Rectal smooth muscle tissue (tissue), 1 donor: ENCODE measurements around the gene SLC22A3.

Source experiments
- H3K27ac ChIP-seq: one replicate; pipeline ENCODE4 v1.7.0; 2013; ENCODE audit warnings: low read depth, low read length, inconsistent platforms
- H3K27me3 ChIP-seq: one replicate; pipeline ENCODE4 v1.7.0; 2013; ENCODE audit warnings: low read length; ENCODE audit not compliant: control insufficient read depth, insufficient read depth
- H3K36me3 ChIP-seq: one replicate; pipeline ENCODE4 v1.7.0; 2013; ENCODE audit warnings: low read length; ENCODE audit not compliant: control insufficient read depth, insufficient read depth
- H3K4me1 ChIP-seq: one replicate; pipeline ENCODE4 v1.7.0; 2013; ENCODE audit warnings: low read length; ENCODE audit not compliant: control insufficient read depth, insufficient read depth
- H3K4me3 ChIP-seq: one replicate; pipeline ENCODE4 v1.7.0; 2013; ENCODE audit warnings: low read length
- H3K9ac ChIP-seq: one replicate; pipeline ENCODE4 v1.7.0; 2013; ENCODE audit warnings: low read length

Gene SLC22A3

DNA sequence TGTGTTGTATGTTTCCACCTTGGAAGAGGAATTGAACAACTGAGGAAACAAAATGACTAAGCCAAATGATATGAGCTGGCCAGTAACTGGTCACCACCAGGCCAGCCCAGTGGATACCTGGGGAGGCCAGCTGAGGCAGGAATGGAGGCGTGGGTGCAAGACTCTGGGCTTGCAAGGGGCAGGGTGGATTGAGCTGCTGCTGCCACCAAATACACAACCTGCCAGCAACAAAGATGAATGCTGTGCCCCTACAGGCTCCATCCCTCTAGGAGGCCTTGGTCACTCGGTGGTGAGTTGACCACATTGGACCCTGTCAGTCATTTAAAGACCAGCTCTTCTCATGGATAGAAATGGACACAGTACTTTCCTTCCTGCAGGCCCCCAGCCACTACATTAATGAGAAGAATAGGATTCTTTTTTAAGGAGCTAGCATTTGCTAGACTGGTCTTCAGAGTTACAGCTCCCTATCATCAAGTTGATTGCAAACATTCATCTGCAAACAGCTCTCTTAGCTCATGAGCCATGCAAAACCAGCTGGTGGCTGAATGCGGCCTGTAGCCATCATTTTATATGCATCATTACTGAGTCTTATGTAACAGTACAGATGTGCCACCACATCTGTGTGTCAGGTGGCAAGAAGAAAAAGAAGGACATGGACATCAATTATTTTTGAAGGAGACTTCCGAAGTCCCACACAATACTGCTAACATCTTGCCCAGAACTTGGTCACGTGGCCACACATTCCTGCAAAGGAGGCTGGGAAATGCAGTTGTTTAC, 26.3 kb upstream of the SLC22A3 start:
- Histone ChIP-seq H3K9ac (no peak overlapping the region), H3K27me3 (no peaks in the 10 kb centered on the region), H3K4me3 (no peak overlapping the region), H3K27ac (no peak overlapping the region), H3K36me3 (no peaks in the 10 kb centered on the region), H3K4me1 (no peaks in the 10 kb centered on the region)

DNA sequence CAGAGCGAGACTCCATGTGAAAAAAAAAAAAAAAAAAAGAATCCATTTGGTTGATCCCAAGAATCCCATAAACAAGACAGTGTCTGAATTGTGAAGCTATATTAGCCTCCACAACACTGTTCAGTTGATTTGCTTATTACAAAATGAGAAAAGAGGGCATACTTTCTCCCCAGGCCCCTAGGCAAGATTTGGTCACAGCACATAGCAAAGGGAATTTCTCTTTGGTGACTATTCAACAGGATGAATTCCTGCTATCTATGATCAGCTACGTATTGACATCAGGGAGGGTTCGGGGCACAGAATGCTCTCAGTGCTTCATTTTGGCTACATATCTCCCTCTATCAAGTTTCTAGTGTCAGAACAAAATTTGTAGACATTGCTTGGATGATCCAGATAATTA, 20.2 kb upstream of the SLC22A3 start:
- no peak overlapping the region for H3K9ac ChIP-seq
- no peak overlapping the region for H3K27ac ChIP-seq
- H3K4me1 ChIP-seq: no peaks in the 10 kb centered on the region
- no peaks in the 10 kb centered on the region for H3K27me3 ChIP-seq
- H3K36me3 ChIP-seq: no peaks in the 10 kb centered on the region
- H3K4me3 ChIP-seq: no peak overlapping the region

DNA sequence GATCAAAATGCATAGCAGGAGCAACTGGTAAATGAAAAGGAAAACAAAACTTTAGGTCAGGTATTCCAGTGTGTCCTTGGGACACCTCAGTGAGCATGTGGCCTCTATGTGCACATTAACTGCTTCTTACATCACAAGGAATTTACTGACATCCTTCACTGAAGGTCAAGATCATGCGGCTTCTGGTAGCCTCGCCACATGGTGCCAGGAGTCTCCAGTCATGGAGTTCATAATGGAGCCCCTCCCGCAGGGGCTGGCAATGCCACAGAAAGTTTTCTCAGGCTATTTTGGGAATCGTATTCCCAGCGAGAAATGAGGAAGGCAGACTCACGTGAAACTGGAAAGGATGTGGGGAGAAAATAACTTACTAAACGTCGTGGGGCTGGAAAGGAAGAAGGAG, 19.7 kb upstream of the SLC22A3 start:
- no peak overlapping the region for H3K27ac ChIP-seq
- no peak overlapping the region for H3K4me3 ChIP-seq
- no peaks in the 10 kb centered on the region for H3K36me3 ChIP-seq
- H3K27me3 ChIP-seq: no peaks in the 10 kb centered on the region
- H3K9ac ChIP-seq: no peak overlapping the region
- no peaks in the 10 kb centered on the region for H3K4me1 ChIP-seq

DNA sequence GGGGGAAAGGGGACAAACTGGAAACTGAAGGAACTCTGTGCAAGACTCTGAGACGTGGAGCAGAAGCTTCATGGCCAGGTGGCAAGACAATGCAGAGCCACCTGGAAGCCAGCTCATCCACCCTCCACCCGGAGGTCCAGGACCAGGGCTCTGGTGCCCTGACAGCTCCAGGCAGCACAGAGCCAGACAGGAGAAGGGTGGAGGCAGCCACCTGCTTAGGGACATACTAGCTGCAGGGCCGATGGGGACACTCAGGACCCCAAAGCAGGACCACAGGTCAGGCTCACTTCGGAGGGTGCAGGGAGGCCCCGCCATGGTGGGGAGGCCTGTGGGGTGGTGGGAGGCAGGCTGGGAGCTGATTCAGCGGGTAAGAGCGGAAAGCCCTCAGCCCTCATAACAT, 19.0 kb upstream of the SLC22A3 start:
- no peaks in the 10 kb centered on the region for H3K36me3 ChIP-seq
- no peak overlapping the region for H3K9ac ChIP-seq
- no peaks in the 10 kb centered on the region for H3K27me3 ChIP-seq
- H3K27ac ChIP-seq: no peak overlapping the region
- H3K4me3 ChIP-seq: no peak overlapping the region
- H3K4me1 ChIP-seq: no peaks in the 10 kb centered on the region

DNA sequence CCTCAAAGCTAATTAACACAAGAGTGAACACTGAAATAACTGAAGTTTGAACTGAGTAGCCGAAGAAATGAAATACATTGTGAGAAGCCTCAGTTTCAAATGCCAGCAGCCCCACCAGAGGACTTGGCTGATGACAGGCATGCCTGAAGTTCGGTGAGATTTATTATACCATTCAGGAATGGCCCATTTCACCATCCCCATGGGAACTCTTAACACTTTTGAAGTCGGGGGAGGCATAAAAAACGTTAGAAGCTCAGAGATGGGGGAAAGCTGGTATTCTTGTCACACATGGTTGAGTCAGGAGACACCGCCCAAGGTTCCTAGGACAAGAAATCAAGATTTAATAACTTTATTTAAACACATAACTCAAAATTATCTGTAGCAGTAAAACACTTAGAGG, 17.6 kb upstream of the SLC22A3 start:
- Histone ChIP-seq H3K27me3 (no peaks in the 10 kb centered on the region), H3K4me3 (no peak overlapping the region), H3K36me3 (no peaks in the 10 kb centered on the region), H3K9ac (no peak overlapping the region), H3K4me1 (no peaks in the 10 kb centered on the region), H3K27ac (no peak overlapping the region)

DNA sequence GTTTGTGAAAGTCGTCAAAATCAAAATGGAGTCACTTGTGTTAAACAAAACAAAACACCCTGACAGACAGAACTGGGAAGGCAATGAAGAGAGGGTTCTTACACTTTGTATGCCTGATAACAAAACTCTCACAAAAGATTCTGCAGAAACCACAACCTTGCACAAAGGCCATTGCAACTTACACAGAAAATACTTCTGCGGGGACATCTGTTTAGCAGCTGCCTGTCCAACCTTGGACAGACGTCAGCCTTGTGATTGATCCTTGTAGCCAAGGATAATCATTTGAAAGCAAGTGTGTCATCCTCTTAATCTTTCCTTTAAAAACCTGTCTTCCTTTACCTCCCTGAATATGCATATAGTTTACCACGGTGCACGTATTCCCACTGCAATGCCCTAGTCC, 17.0 kb upstream of the SLC22A3 start:
- H3K9ac ChIP-seq: no peak overlapping the region
- no peak overlapping the region for H3K27ac ChIP-seq
- H3K36me3 ChIP-seq: no peaks in the 10 kb centered on the region
- H3K4me3 ChIP-seq: no peak overlapping the region
- no peaks in the 10 kb centered on the region for H3K27me3 ChIP-seq
- no peaks in the 10 kb centered on the region for H3K4me1 ChIP-seq

DNA sequence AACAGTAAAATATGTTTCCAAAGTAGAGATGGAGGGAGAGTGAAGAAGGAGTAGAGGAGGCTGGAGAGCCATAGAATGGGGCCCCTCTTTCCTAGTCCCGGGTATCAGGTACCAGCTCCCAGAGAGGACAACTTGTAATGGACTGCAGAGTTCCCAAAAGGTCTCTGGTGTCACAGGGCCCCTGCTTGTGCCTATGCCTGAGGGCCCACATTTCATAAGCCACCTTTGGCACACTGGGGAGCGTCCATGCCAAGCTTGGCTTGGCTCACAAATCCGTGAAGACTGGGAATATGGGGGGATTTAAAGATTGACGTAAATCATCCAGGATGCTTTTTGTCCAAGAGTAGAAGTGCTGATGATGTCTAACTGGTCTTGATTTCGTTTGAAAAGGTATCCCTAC, 16.4 kb upstream of the SLC22A3 start:
- no peak overlapping the region for H3K9ac ChIP-seq
- H3K27me3 ChIP-seq: no peaks in the 10 kb centered on the region
- no peaks in the 10 kb centered on the region for H3K4me1 ChIP-seq
- H3K4me3 ChIP-seq: no peak overlapping the region
- H3K36me3 ChIP-seq: no peaks in the 10 kb centered on the region
- H3K27ac ChIP-seq: no peak overlapping the region

DNA sequence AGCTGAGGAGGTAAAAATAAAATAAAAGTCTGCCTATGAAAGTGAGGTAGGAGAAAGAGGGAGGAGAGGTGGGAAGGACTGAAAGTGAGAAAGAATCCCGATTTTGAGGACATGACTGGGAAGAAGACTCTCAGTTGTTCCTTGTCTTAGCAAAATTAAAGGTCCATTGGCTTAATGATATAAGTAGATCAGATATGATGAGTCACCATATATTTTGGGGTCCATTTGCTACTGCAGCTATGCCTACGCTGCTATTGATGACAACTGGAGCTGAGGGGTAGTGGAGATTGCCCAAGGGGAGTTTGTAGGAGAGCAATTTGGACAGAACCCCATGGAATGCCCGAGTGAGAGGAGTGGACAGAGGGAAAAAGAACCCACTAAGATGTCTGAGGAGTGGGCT, 15.1 kb upstream of the SLC22A3 start:
- Histone ChIP-seq H3K4me1 (no peaks in the 10 kb centered on the region), H3K36me3 (no peaks in the 10 kb centered on the region), H3K27me3 (peaks cover 2% of the 10 kb centered on the region), H3K9ac (no peak overlapping the region), H3K27ac (no peak overlapping the region), H3K4me3 (no peak overlapping the region)

DNA sequence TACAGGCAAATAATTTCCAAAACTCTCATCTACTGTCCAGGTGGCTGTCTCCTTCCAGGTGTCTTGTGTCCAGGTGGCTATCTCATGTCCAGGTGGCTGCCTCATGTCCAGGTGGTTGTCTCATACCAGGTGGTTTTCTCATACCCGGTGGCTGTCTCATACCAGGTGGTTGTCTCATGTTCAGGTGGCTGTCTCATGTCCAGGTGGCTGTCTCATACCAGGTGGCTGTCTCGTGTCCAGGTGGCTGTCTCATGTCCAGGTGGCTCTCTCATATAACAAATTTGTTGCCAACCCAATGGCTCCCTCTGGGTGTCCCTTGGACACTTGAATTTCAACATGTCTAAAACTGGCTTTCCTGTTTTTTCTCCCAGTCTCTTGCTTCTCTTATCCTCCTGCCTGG, 14.3 kb upstream of the SLC22A3 start:
- Histone ChIP-seq H3K4me1 (no peaks in the 10 kb centered on the region), H3K4me3 (no peak overlapping the region), H3K27ac (no peak overlapping the region), H3K9ac (no peak overlapping the region), H3K36me3 (no peaks in the 10 kb centered on the region), H3K27me3 (peaks cover 2% of the 10 kb centered on the region)

DNA sequence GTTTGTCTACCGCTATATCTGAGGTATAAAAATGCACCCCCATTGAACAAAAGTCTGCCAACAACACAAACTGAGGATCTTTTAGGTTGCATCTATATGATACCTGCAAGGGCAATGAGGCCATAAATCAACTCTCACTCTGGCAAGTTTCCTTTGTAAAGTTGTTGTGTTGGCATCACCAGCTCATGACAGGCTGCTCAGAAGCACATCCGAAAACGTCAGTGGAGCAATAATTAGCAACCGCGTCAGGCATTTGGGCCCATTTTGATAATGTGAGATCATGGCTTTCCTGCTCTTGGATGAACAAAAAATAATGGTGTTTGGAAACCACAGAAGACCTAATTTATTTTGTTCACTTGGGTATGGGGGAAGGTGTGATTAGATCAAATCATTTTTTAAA, 12.0 kb upstream of the SLC22A3 start:
- Histone ChIP-seq H3K9ac (no peak overlapping the region), H3K27ac (no peak overlapping the region), H3K4me1 (no peaks in the 10 kb centered on the region), H3K36me3 (no peaks in the 10 kb centered on the region), H3K27me3 (peaks cover 2% of the 10 kb centered on the region), H3K4me3 (no peak overlapping the region)

DNA sequence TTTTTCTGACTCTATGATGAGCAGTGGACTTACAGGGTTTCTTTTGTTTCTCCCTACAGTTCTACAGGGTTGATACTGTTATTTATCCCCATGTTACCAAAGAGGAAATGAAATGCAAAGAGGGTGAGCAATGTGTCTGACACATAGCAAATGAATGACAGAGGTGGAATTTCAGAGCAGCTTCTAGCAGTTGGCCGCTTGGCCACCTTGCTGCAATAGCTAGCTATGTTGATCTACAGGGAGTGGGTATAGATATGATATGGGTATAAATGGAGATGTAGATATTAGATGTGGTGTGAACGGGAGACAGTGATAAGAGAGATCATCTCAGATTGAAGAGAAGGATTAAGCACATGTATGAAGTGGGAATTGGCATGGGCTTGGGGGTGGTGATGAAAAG, 10.9 kb upstream of the SLC22A3 start:
- Histone ChIP-seq H3K4me3 (no peak overlapping the region), H3K27ac (no peak overlapping the region), H3K4me1 (no peaks in the 10 kb centered on the region), H3K36me3 (no peaks in the 10 kb centered on the region), H3K9ac (no peak overlapping the region), H3K27me3 (peaks cover 2% of the 10 kb centered on the region)

DNA sequence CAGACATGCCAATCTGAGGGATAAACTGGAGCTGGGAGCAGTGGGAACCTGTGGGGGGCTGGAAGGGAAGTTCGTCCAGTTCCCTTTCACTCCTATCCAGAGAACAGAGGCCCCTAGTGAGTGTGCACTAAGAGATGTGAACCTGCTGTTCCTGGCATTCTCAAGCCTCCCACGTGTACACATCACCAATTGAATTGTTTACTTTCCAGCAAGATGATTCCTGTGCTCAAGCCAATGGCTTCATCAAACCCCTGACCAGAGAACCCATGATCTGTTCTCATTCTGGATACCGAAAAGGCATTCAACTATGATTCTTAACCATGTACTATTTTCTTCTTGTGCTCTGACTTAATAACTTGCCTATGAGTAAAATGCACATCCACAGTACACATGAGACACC, 10.2 kb upstream of the SLC22A3 start:
- Histone ChIP-seq H3K9ac (no peak overlapping the region), H3K4me3 (no peak overlapping the region), H3K27me3 (peaks cover 2% of the 10 kb centered on the region), H3K36me3 (no peaks in the 10 kb centered on the region), H3K4me1 (no peaks in the 10 kb centered on the region), H3K27ac (no peak overlapping the region)

DNA sequence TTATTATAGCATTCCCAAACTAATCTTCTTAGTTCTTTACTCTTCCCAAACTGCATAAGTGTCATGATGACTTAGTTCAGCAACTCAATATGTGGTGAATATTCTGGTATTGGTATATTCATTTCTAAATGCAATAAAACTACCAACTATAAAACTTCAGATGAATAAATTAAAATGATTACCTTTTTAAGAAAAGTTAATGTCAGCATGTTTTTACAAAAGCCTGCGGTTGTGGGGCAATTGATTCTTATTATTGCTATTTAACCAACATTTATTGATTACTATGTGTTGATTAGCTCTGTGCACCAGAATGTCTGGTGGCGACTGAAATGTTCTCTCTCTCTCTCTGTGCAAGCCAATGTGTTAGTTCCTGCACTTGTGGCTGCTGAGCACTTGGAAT, 5.0 kb upstream of the SLC22A3 start:
- Histone ChIP-seq H3K27ac (no peak overlapping the region), H3K27me3 (no peaks in the 10 kb centered on the region), H3K4me1 (no peaks in the 10 kb centered on the region), H3K4me3 (no peak overlapping the region), H3K9ac (no peak overlapping the region), H3K36me3 (no peaks in the 10 kb centered on the region)
